ENCODE measurements around the gene GCM1.

GCM1 gene

DNA sequence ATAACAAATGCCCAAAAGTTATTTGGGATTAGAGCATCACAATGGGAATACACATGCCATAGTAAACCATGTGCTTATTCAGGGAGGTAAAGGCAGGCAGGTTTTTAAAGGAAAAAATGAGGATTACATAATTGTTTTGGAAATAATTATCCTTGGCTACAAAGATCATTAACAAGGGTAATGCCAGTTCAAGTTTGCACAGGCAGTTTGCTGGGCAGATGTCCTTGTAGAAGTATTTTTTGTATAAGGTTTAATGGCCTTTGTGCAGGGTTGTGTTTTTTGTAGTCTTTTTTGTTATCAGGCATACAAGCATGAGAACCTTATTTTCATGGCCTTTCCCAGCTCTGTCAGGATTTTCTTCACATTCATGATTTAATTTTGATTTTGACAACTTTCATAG lies 58.7 kb downstream of the GCM1 start:
- DNase-seq (ENCODE audit: low spot score in 2 of 2): no peak
- no peaks in the 10 kb centered on the region for H3K9me3 Mint-ChIP-seq
- H3K36me3 Mint-ChIP-seq (ENCODE audit: insufficient read depth): peaks cover 57% of the 10 kb centered on the region
- H3K27ac Mint-ChIP-seq (ENCODE audit: low read depth): no peak overlapping the region
- ATAC-seq (replicated peaks; ENCODE audit: extremely low read depth, poor library complexity, severe bottlenecking): no peak
- no peaks in the 10 kb centered on the region for H3K27me3 Mint-ChIP-seq
- no peaks in the 10 kb centered on the region for H3K4me1 Mint-ChIP-seq
- no peak overlapping the region for H3K4me3 Mint-ChIP-seq

DNA sequence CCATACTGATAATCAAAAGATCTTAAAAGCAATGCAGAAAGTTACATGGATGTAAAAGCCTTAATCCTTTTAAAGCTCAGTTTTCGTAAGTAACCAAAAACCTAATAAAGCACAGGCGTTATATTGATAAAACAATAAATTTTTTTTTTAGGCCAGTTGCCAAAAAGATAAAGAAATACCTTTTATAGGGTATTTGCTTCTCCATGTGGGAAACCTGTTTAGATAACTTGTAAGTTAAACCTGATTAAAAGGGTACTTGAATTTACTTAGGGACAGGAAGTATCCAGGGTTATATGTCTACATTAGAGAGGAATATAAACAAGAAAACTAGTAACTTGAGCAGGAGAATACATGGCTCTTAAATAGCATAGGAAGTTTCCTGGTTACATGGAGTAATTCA lies 62.3 kb downstream of the GCM1 start:
- no peak for ATAC-seq (replicated peaks; ENCODE audit: extremely low read depth, poor library complexity, severe bottlenecking)
- Mint-ChIP-seq H3K9me3 (no peaks in the 10 kb centered on the region), H3K36me3 (ENCODE audit: insufficient read depth) (peaks cover 66% of the 10 kb centered on the region)

DNA sequence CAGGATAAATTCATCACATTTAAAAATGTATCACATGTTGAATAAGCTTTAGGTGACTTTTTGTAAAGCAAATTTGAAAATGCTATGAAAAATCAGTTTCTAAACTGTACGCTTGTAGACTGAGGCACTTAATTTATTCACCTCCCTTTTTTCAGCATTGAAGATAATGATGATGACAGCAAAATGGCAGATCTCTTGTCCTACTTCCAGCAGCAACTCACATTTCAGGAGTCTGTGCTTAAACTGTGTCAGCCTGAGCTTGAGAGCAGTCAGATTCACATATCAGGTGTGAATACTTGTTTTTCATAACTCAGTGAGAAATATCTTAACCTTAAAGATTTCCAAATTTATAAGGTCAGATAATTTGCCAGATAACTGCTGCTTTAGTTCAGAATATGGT lies 67.8 kb downstream of the GCM1 start:
- Mint-ChIP-seq H3K27me3 (no peaks in the 10 kb centered on the region), H3K4me3 (no peak overlapping the region), H3K9me3 (no peaks in the 10 kb centered on the region), H3K36me3 (ENCODE audit: insufficient read depth) (peaks cover 60% of the 10 kb centered on the region), H3K4me1 (peaks cover 5% of the 10 kb centered on the region), H3K27ac (ENCODE audit: low read depth) (no peak overlapping the region)
- DNase-seq (ENCODE audit: low spot score in 2 of 2) (no peak), ATAC-seq (replicated peaks; ENCODE audit: extremely low read depth, poor library complexity, severe bottlenecking) (no peak)

More for the DNA sequence above, 62.3 kb downstream of the GCM1 start:
- Mint-ChIP-seq H3K4me3 (no peak overlapping the region), H3K4me1 (peaks cover 5% of the 10 kb centered on the region), H3K27ac (ENCODE audit: low read depth) (no peak overlapping the region), H3K27me3 (no peaks in the 10 kb centered on the region)
- no peak for DNase-seq (ENCODE audit: low spot score in 2 of 2)
